ENCODE results near the gene FBXO42. TPM values are rescaled to one million over a fixed set of nuclear protein-coding genes. Genes with fewer than 3 reads are reported as not detected.

The FBXO42 gene
- total RNA-seq: 33.1 TPM

GRCh38 chr1:16351994-16352841 lies at the start of gene FBXO42:
TSS of gene FBXO42 (minus strand) at chr1:16352480. CDS start at chr1:16315418, 37,062 bp downstream.
- DNase-seq (ENCODE audit: low spot score): peak; percentile 91

GRCh38 chr1:16398371-16398953 lies 46.2 kb upstream of the FBXO42 start:
- no peak for DNase-seq (ENCODE audit: low spot score)

- no peak for DNase-seq (ENCODE audit: low spot score)
These were observed 44.8 kb upstream of the FBXO42 start for GRCh38 chr1:16397120-16397519.

- DNase-seq (ENCODE audit: low spot score): peak; percentile 72
These were observed 44.3 kb upstream of the FBXO42 start for GRCh38 chr1:16396591-16396990.

- DNase-seq (ENCODE audit: low spot score): no peak
These were observed 42.7 kb upstream of the FBXO42 start for GRCh38 chr1:16394977-16395376.

GRCh38 chr1:16393570-16394521 lies 41.6 kb upstream of the FBXO42 start:
- no peak for DNase-seq (ENCODE audit: low spot score)

GRCh38 chr1:16392740-16393569 lies 40.7 kb upstream of the FBXO42 start:
- DNase-seq (ENCODE audit: low spot score): no peak

GRCh38 chr1:16391411-16391810 lies 39.1 kb upstream of the FBXO42 start:
- no peak for DNase-seq (ENCODE audit: low spot score)

GRCh38 chr1:16387201-16388188 lies 35.2 kb upstream of the FBXO42 start:
- no peak for DNase-seq (ENCODE audit: low spot score)

GRCh38 chr1:16386454-16387113 lies 34.3 kb upstream of the FBXO42 start:
- DNase-seq (ENCODE audit: low spot score): no peak

GRCh38 chr1:16385659-16386453 lies 33.6 kb upstream of the FBXO42 start:
- no peak for DNase-seq (ENCODE audit: low spot score)

- DNase-seq (ENCODE audit: low spot score): no peak
These were observed 31.6 kb upstream of the FBXO42 start for GRCh38 chr1:16383888-16384287.

GRCh38 chr1:16380868-16381267 lies 28.6 kb upstream of the FBXO42 start:
- DNase-seq (ENCODE audit: low spot score): no peak

- no peak for DNase-seq (ENCODE audit: low spot score)
These were observed 26.2 kb upstream of the FBXO42 start for GRCh38 chr1:16378443-16378842.

- DNase-seq (ENCODE audit: low spot score): no peak
These were observed 24.7 kb upstream of the FBXO42 start for GRCh38 chr1:16376971-16377370.

GRCh38 chr1:16375521-16376340 lies 23.5 kb upstream of the FBXO42 start:
- DNase-seq (ENCODE audit: low spot score): no peak

GRCh38 chr1:16374266-16374665 lies 22.0 kb upstream of the FBXO42 start:
- no peak for DNase-seq (ENCODE audit: low spot score)
